Tongue (tissue), 3 donors: ENCODE results near the gene LAMTOR1. TPM values are rescaled to one million over a fixed set of nuclear protein-coding genes. Genes with fewer than 3 reads are reported as not detected.

Source experiments
- DNase-seq: peaks from one replicate; pipeline ENCODE4 v3.0.0-alpha.2; 2015
- small RNA-seq: library from RNA; depleted of rRNA; stranded (forward); fragments of <200 nt; gene quantifications from one replicate; pipeline ENCODE3, GENCODE V24; 2014; ENCODE audit warnings: low replicate concordance
- total RNA-seq: library from RNA; depleted of rRNA; stranded (reverse); fragments of >200 nt; gene quantifications from one replicate; pipeline ENCODE4 v1.2.3, GENCODE V29; 2014

The LAMTOR1 gene
- total RNA-seq, 1 donor from 2014 or later: 40.7 TPM

- peak; percentile 100 for DNase-seq
Measured at GRCh38 chr11:72080326-72081183, 22.5 kb downstream of the LAMTOR1 start, which contains the start of the genes LRRC51 and NUMA1. Gene LRRC51, plus strand, starts transcription at chr11:72080850. Its CDS starts 8,234 bp downstream, at chr11:72089084. Gene NUMA1, minus strand, starts transcription at chr11:72080542. Its CDS starts 44,599 bp downstream, at chr11:72035943.

- DNase-seq: peak; percentile 45
Measured at GRCh38 chr11:72079819-72080325, 23.2 kb downstream of the LAMTOR1 start.

GRCh38 chr11:72078477-72078876, 24.6 kb downstream of the LAMTOR1 start:
- no peak for DNase-seq

- no peak for DNase-seq
Measured at GRCh38 chr11:72075756-72076155, 27.3 kb downstream of the LAMTOR1 start.

GRCh38 chr11:72075109-72075508, 28.0 kb downstream of the LAMTOR1 start:
- no peak for DNase-seq

- DNase-seq: no peak
Measured at GRCh38 chr11:72072348-72072747, 30.7 kb downstream of the LAMTOR1 start.

- DNase-seq: no peak
Measured at GRCh38 chr11:72070491-72070890, 32.6 kb downstream of the LAMTOR1 start.

DNA sequence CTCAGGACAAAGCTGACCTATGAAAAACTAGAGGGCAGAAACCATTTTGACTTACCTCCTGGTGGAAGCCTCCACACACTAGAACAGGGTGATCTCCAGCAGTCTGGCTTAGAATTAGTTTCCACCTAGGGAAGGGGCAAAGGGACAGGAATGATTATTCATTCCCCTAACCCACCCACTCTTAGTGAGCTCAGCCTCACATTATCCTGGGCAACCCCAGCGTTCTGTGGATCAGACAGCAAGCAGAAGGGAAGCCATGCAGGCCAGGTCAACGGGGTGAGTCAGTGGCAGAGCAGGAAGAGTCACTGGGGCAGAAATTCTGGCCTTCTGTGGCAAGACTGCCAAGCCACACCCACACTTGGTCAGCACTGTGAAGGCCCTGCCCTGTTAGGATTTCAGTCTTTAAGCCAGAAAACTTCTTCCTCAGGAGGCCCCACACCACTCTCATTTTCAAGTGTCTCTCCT, 33.3 kb downstream of the LAMTOR1 start:
- DNase-seq: no peak

DNA sequence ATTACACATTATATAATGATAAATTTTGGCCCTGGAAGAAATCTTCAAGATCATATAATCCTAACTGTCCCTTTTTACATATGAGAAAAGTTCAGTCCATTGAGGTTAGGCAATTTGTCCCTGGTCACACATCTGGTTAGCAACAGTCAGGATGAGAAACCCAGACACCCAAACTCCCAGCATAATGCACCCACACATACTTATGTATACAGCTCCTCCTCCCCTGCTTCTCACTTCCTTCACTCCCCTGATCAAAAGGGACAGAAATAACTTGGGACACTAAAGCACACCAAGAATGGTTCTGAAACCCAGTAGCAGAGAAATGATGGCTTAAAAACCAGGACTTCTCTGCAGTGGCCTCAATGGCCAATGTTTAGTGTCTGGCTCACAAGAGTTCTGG, 33.9 kb downstream of the LAMTOR1 start:
- DNase-seq: no peak

DNA sequence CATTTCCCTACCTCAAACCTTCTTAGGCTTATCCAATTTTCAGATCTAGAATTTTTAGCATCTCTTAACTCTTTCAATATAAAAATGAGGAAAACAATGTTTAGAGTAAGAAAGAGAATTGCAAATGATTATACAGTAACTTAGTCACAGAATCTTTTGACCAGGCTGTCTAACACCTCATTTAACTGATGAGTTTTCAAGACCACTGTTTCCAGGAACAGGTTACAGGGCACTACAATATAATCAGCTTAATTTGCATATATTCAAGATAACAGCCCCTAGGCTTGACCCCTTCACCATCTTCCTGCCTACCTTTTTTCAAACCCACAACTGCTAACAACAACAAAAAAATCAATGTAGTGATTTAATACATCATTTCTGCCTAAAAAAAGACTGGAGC, 35.4 kb downstream of the LAMTOR1 start:
- no peak for DNase-seq

GRCh38 chr11:72067266-72067665, 35.8 kb downstream of the LAMTOR1 start:
- DNase-seq: no peak

DNA sequence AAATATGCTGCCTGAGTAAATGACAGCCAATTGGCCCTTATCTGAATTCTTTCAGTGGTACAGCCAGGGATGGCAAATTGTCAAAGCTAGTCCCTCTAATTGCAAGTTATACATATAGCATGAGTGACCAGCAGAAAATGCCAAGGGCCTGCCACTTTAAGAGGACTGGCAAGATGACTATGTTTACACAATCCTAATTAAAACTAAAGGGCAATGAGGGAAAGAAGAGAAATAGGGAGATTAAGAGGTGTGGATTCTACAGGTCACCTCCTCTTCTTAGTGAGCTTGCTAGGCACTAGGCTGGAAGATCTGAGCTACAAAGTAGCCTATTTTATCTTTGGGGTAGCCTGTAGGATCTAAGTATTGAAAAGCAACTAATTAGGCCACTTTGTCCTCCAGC, 36.2 kb downstream of the LAMTOR1 start:
- DNase-seq: no peak

- DNase-seq: no peak
Measured at GRCh38 chr11:72061739-72062396, 41.2 kb downstream of the LAMTOR1 start.

- DNase-seq: peak; percentile 73
Measured at GRCh38 chr11:72058416-72059034, 44.6 kb downstream of the LAMTOR1 start.

DNA sequence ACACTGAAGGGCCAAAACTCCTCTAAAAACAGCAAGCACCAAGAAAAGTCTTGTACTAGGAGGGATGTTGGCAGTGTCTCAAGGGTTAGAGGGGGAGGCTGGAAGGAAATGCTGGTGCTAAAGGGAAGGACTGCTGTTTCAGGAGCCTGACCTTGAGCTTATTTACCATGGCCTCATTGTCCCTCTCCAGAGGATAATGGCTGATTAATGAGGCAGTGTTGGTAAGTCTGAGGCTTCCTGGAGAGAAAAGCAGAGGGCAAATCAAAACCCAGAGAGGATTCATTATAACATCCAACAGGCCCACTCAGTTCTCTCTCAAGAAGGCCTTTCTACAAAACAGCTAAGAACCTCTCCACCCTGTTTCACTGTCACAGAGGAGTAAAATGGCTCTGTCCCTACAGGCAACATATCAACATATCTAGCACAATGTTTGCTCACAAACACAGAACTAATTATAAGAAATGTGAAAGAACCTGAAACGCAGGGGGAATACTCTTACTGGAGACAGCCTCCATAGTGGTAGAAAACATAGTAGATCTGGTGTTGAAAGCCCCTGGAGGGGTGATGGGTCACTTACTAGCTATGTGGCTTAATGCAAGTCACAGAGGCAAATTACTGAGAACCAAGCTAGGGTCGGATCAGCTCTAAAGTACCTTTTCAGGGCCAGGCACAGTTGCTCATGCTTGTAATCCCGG, 54.2 kb downstream of the LAMTOR1 start:
- no peak for DNase-seq

Small RNA genes within 50 kb of the gene (small RNA-seq; reads per million reads assigned to genes)
- gene MIR3165 (not detected), gene RNU6-72P (not detected)

Other genes starting within 250 kb of the LAMTOR1 start
- gene DEFB131B, start 224.8 kb downstream of the LAMTOR1 start, total RNA-seq: not detected
- gene XNDC1N, start 174.7 kb downstream of the LAMTOR1 start, total RNA-seq: 9.4 TPM
- 27.7 TPM for gene RNF121, start 174.3 kb downstream of the LAMTOR1 start, total RNA-seq
- 4.8 TPM for gene IL18BP, start 104.4 kb downstream of the LAMTOR1 start, total RNA-seq
- 260 TPM for gene NUMA1, start 22.8 kb downstream of the LAMTOR1 start, total RNA-seq
- gene LRRC51, start 22.4 kb downstream of the LAMTOR1 start, total RNA-seq: 8.8 TPM
- not detected for gene TOMT, start 2.6 kb upstream of the LAMTOR1 start, total RNA-seq
- gene ANAPC15, start 9.4 kb upstream of the LAMTOR1 start, total RNA-seq: 13.5 TPM
- gene FOLR3, start 32.4 kb upstream of the LAMTOR1 start, total RNA-seq: not detected
- 1.6 TPM for gene FOLR1, start 88.8 kb upstream of the LAMTOR1 start, total RNA-seq
- gene FOLR2, start 113.5 kb upstream of the LAMTOR1 start, total RNA-seq: 5.6 TPM
- 77.6 TPM for gene INPPL1, start 121.5 kb upstream of the LAMTOR1 start, total RNA-seq
- gene PHOX2A, start 140.9 kb upstream of the LAMTOR1 start, total RNA-seq: not detected